NT2/D1 (cell line): ENCODE results near the gene PIGM.

Experiments
- YY1 ChIP-seq: IDR thresholded peaks from 2 replicates; pipeline ENCODE4 v1.6.1; 2011; ENCODE audit not compliant: insufficient read length, insufficient read depth
- ZNF274 ChIP-seq: IDR thresholded peaks from 2 replicates; pipeline ENCODE4 v1.6.1; 2011; ENCODE audit warnings: mild to moderate bottlenecking, low read depth, low read length

DNA sequence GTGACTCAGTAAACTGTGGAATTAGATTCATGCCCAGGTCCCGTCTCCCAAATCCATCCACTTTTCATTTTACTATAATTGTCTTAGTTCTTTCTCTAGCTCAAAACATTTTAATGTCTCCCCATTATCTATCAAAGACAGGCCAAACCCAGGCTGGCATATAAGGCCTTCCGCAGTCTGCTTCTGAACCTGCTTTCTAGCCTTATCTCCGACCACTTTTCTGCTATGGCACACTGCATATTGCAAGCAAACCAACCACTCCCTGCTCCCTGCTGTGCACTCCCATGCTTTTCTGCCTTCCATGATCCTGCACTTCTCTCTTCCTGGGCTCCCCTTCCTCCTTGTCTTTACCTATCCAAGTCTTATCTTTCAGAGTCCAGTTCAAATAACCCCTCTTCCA, 17.3 kb upstream of the PIGM start:
- TF ChIP-seq YY1 (no peak), ZNF274 (no peak)
